Measurements from ENCODE around the gene SP7. TPM values are rescaled to one million over a fixed set of nuclear protein-coding genes. Genes with fewer than 3 reads are reported as not detected.

Gene SP7
- total and polyA plus RNA-seq, 2 experiments from 2014 or later = 0.17 TPM; not detected in 1

DNA sequence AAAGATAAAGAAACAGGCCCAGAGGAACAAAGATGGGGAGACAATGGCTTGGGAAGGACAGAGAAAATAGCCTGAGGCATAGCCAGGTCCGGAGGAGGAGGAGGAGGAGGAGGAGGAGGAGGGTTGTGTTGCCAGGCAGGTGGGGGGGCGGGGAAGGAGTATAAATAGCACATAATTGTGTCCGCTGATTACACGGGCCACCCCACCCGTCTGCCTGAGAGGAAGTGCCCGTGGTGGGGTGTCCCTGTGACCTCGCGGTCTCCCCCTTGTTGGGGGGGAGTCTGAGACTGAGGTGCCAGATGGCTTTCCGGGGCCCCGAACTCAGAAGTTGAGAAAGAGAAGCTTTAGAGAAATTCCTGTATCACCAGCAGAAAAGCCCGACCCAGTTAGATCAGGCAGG, 1.9 kb upstream of the SP7 start (continued):
- TF ChIP-seq CREB1 (CRISPR knock-in tag; IDR thresholded peaks at IDR 0.05; ENCODE audit: low read depth) = no peak
- TF ChIP-seq ZNF114 (CRISPR knock-in tag; IDR thresholded peaks at IDR 0.05) = no peak

DNA sequence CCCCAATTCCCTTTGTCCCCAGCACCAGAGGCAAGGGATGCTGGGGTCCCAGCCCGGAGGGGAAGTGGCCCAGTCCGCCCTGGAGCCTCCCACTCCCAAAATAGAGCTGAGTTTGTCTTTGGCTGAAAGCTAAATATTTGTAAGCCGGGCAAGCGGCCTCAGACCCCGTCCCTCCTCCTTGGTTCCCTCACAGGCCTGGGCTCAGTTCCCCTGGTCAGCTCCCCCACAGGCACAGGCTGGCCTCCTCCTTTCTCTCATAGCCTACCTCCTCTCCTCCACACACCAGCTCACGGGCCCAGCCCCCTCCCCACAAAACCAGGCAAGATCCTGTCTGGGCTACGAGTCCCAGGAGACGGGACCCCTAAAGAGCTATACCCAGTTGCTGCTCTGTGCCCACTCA, 1.3 kb downstream of the SP7 start:
- peak; percentile 11; the same call in 1 of the 3 replicates for ATAC-seq
- Histone ChIP-seq H3K4me1 (ENCODE audit: insufficient read depth) (peaks cover 24% of the 10 kb centered on the region), H3K27ac (ENCODE audit: low read depth) (no peak overlapping the region), H3F3A (replicated peaks; ENCODE audit: low read depth) (no peaks in the 10 kb centered on the region), H3K4me3 (no peak overlapping the region), H4K20me1 (replicated peaks; ENCODE audit: insufficient read depth) (no peaks in the 10 kb centered on the region), H3K9me2 (ENCODE audit: insufficient read depth) (no peaks in the 10 kb centered on the region), H3K36me3 (ENCODE audit: insufficient read depth) (no peaks in the 10 kb centered on the region), H3K79me2 (replicated peaks; ENCODE audit: insufficient read depth) (no peaks in the 10 kb centered on the region), H2AFZ (0 out of 2 replicates have a peak overlapping the region, but pooled peaks have one; percentile 43), H3K4me2 (no peak overlapping the region), H3K27me3 (ENCODE audit: insufficient read depth) (peaks cover 36% of the 10 kb centered on the region; the same call in 1 of the 2 replicates)
- no peak overlapping the region for H3K27ac Mint-ChIP-seq
- DNase-seq (ENCODE audit: low spot score) = no peak
- no peak overlapping the region for H3K4me3 Mint-ChIP-seq
- no peaks in the 10 kb centered on the region for H3K36me3 Mint-ChIP-seq (ENCODE audit: low read depth)
- peaks cover 19% of the 10 kb centered on the region for H3K27me3 Mint-ChIP-seq (ENCODE audit: insufficient read depth, low read depth, poor library complexity)
- H3K9me3 Mint-ChIP-seq = no peaks in the 10 kb centered on the region; the same call in 2 of the 3 replicates
- H3K4me1 Mint-ChIP-seq = peaks cover 26% of the 10 kb centered on the region
- no peak for TF ChIP-seq CREB1 (CRISPR knock-in tag; IDR thresholded peaks at IDR 0.05; ENCODE audit: low read depth)
- no peak for TF ChIP-seq EZH2 (IDR thresholded peaks at IDR 0.05; ENCODE audit: low read depth, unreplicated experiment)
- TF ChIP-seq NANOG (IDR thresholded peaks at IDR 0.05; ENCODE audit: borderline replicate concordance) = no peak
- TF ChIP-seq CTCF (conservative IDR thresholded peaks at IDR 0.05; ENCODE audit: low read depth in 2 of 2) = no peak
- TF ChIP-seq REST (IDR thresholded peaks at IDR 0.05; ENCODE audit: unreplicated experiment) = no peak
- TF ChIP-seq EZH2phosphoT487 (IDR thresholded peaks at IDR 0.05; ENCODE audit: unreplicated experiment) = no peak
- TF ChIP-seq, protein P1, sequence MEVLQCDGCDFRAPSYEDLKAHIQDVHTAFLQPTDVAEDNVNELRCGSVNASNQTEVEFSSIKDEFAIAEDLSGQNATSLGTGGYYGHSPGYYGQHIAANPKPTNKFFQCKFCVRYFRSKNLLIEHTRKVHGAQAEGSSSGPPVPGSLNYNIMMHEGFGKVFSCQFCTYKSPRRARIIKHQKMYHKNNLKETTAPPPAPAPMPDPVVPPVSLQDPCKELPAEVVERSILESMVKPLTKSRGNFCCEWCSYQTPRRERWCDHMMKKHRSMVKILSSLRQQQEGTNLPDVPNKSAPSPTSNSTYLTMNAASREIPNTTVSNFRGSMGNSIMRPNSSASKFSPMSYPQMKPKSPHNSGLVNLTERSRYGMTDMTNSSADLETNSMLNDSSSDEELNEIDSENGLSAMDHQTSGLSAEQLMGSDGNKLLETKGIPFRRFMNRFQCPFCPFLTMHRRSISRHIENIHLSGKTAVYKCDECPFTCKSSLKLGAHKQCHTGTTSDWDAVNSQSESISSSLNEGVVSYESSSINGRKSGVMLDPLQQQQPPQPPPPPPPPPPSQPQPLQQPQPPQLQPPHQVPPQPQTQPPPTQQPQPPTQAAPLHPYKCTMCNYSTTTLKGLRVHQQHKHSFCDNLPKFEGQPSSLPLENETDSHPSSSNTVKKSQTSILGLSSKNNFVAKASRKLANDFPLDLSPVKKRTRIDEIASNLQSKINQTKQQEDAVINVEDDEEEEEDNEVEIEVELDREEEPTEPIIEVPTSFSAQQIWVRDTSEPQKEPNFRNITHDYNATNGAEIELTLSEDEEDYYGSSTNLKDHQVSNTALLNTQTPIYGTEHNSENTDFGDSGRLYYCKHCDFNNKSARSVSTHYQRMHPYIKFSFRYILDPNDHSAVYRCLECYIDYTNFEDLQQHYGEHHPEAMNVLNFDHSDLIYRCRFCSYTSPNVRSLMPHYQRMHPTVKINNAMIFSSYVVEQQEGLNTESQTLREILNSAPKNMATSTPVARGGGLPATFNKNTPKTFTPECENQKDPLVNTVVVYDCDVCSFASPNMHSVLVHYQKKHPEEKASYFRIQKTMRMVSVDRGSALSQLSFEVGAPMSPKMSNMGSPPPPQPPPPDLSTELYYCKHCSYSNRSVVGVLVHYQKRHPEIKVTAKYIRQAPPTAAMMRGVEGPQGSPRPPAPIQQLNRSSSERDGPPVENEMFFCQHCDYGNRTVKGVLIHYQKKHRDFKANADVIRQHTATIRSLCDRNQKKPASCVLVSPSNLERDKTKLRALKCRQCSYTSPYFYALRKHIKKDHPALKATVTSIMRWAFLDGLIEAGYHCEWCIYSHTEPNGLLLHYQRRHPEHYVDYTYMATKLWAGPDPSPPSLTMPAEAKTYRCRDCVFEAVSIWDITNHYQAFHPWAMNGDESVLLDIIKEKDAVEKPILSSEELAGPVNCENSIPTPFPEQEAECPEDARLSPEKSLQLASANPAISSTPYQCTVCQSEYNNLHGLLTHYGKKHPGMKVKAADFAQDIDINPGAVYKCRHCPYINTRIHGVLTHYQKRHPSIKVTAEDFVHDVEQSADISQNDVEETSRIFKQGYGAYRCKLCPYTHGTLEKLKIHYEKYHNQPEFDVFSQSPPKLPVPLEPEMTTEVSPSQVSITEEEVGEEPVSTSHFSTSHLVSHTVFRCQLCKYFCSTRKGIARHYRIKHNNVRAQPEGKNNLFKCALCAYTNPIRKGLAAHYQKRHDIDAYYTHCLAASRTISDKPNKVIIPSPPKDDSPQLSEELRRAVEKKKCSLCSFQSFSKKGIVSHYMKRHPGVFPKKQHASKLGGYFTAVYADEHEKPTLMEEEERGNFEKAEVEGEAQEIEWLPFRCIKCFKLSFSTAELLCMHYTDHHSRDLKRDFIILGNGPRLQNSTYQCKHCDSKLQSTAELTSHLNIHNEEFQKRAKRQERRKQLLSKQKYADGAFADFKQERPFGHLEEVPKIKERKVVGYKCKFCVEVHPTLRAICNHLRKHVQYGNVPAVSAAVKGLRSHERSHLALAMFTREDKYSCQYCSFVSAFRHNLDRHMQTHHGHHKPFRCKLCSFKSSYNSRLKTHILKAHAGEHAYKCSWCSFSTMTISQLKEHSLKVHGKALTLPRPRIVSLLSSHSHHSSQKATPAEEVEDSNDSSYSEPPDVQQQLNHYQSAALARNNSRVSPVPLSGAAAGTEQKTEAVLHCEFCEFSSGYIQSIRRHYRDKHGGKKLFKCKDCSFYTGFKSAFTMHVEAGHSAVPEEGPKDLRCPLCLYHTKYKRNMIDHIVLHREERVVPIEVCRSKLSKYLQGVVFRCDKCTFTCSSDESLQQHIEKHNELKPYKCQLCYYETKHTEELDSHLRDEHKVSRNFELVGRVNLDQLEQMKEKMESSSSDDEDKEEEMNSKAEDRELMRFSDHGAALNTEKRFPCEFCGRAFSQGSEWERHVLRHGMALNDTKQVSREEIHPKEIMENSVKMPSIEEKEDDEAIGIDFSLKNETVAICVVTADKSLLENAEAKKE (CRISPR knock-in tag; IDR thresholded peaks at IDR 0.05) = no peak
